GM21526 (cell line): ENCODE measurements around the gene SPECC1.
"Not testable (repeated sequence)": the region's sequence is repeated elsewhere in the genome, so short reads cannot be mapped to it uniquely, and the experiment has no call there.

Source experiments
- ATAC-seq: cut with Tn5 transposase; IDR thresholded peaks from one replicate; pipeline ENCODE4 v1.9.1; 2021; ENCODE audit warnings: moderate library complexity; ENCODE audit not compliant: unreplicated experiment, low FRiP score

The SPECC1 gene

GRCh38 chr17:20259668-20260067 is 250.5 kb downstream of the SPECC1 start:
- ATAC-seq = no peak

GRCh38 chr17:20260268-20260667 is 251.1 kb downstream of the SPECC1 start:
- ATAC-seq = no peak

GRCh38 chr17:20262226-20263114 is 253.3 kb downstream of the SPECC1 start:
- no peak for ATAC-seq

- not testable (repeated sequence) for ATAC-seq
Observed at GRCh38 chr17:20263115-20263433, 253.9 kb downstream of the SPECC1 start.

GRCh38 chr17:20263595-20263994 is 254.4 kb downstream of the SPECC1 start:
- no peak for ATAC-seq

- ATAC-seq = no peak
Observed at GRCh38 chr17:20264996-20265395, 255.8 kb downstream of the SPECC1 start.

GRCh38 chr17:20266806-20267458 is 257.8 kb downstream of the SPECC1 start:
- no peak for ATAC-seq

GRCh38 chr17:20267459-20267842 is 258.3 kb downstream of the SPECC1 start:
- ATAC-seq = no peak

GRCh38 chr17:20270369-20270768 is 261.2 kb downstream of the SPECC1 start:
- no peak for ATAC-seq

GRCh38 chr17:20271011-20271610 is 262.0 kb downstream of the SPECC1 start:
- no peak for ATAC-seq

- ATAC-seq = no peak
Observed at GRCh38 chr17:20273741-20274500, 264.8 kb downstream of the SPECC1 start.

- ATAC-seq = no peak
Observed at GRCh38 chr17:20275653-20276052, 266.5 kb downstream of the SPECC1 start.

GRCh38 chr17:20276421-20276820 is 267.3 kb downstream of the SPECC1 start:
- no peak for ATAC-seq

- ATAC-seq = no peak
Observed at GRCh38 chr17:20278805-20279204, 269.6 kb downstream of the SPECC1 start.

- ATAC-seq = no peak
Observed at GRCh38 chr17:20279631-20280030, 270.5 kb downstream of the SPECC1 start.

- ATAC-seq = no peak
Observed at GRCh38 chr17:20280051-20280450, 270.9 kb downstream of the SPECC1 start.

- ATAC-seq = no peak
Observed at GRCh38 chr17:20280851-20281250, 271.7 kb downstream of the SPECC1 start.

- ATAC-seq = no peak
Observed at GRCh38 chr17:20281860-20282259, 272.7 kb downstream of the SPECC1 start.

GRCh38 chr17:20282526-20283308 is 273.6 kb downstream of the SPECC1 start:
- no peak for ATAC-seq

- no peak for ATAC-seq
Observed at GRCh38 chr17:20284022-20284421, 274.9 kb downstream of the SPECC1 start.
